Lower lobe of right lung (tissue), 2 donors: ENCODE data around the gene SLC9B1. TPM values are rescaled to one million over a fixed set of nuclear protein-coding genes. Genes with fewer than 3 reads are reported as not detected.
"Not testable (repeated sequence)": the region's sequence is repeated elsewhere in the genome, so short reads cannot be mapped to it uniquely, and the experiment has no call there.

Source experiments
- ATAC-seq, 2 donors: fragments of 200-7000 bp; cut with Tn5 transposase; one replicate each; pipeline ENCODE4 v1.9.1; 2020 to 2022; ENCODE audit warnings: mild to moderate bottlenecking in 2 of 2, moderate library complexity in 2 of 2
- DNase-seq: peaks from one replicate; pipeline ENCODE4 v3.0.0-alpha.2; 2020
- H3K27ac ChIP-seq: fragments of 200-600 bp; one replicate; pipeline ENCODE4 v1.8.0; 2022
- H3K27me3 ChIP-seq: fragments of 200-600 bp; one replicate; pipeline ENCODE4 v1.8.0; 2022; ENCODE audit warnings: low read depth
- H3K36me3 ChIP-seq: fragments of 200-600 bp; one replicate; pipeline ENCODE4 v1.8.0; 2022; ENCODE audit warnings: mild to moderate bottlenecking
- H3K4me1 ChIP-seq: fragments of 200-600 bp; one replicate; pipeline ENCODE4 v1.8.0; 2022
- H3K4me3 ChIP-seq: fragments of 200-600 bp; one replicate; pipeline ENCODE4 v1.8.0; 2022; ENCODE audit warnings: mild to moderate bottlenecking
- H3K9me3 ChIP-seq: fragments of 200-600 bp; one replicate; pipeline ENCODE4 v1.8.0; 2022
- CTCF ChIP-seq: fragments of 200-600 bp; IDR thresholded peaks from one replicate; pipeline ENCODE4 v1.8.0; 2022; ENCODE audit warnings: antibody characterized with exemption, mild to moderate bottlenecking
- intact Hi-C: fragments of 100-400 bp; cut with DNase I; formaldehyde crosslinking; loops from one replicate; pipeline ENCODE4 v1.11.0; 2022
- total RNA-seq: library from RNA; stranded (reverse); fragmentation: NEBNext Ultra II Directional; extraction: Animal tissue kit (Norgen Biotek cat#: 25700); gene quantifications from one replicate; pipeline ENCODE4 v1.2.1, GENCODE V29; 2021
- donor health status: DM: no; HTN: yes; CAD: no; lungs with severe emphysema.

The SLC9B1 gene
- total RNA-seq, 1 donor from 2014 or later = 0.74 TPM

DNA sequence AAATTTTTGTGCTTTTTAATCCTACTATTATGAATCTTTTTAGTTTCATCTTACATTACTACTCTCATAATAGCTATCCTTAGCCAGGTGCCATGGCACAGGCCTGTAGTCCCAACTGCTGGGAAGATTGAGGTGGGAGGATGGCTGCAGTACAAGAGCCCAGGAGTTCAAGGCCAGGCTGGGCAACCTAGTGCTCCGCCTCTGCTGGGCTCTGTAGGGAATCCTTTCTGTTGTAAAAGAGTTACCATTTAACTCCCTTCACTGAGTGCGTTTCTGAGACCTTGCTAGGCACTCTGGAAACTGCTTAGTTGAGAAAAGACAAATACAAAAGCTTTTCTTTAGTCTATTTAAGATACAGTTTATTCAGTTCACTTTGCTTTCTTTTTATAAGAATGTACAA is 130.9 kb downstream of the SLC9B1 start:
- H3K4me1 ChIP-seq, H3K27ac ChIP-seq, H3K36me3 ChIP-seq, H3K4me3 ChIP-seq, H3K9me3 ChIP-seq, H3K27me3 ChIP-seq, intact Hi-C loops, ATAC-seq, DNase-seq: not testable (repeated sequence)

GRCh38 chr4:102883278-102883677 is 136.2 kb downstream of the SLC9B1 start:
- no peak for TF ChIP-seq CTCF
- ATAC-seq = no peak
- DNase-seq = no peak
- H3K27me3 ChIP-seq = no peaks in the 10 kb centered on the region
- H3K4me1 ChIP-seq = no peaks in the 10 kb centered on the region
- H3K9me3 ChIP-seq = no peaks in the 10 kb centered on the region
- no peak overlapping the region for H3K4me3 ChIP-seq
- no peak overlapping the region for H3K27ac ChIP-seq
- intact Hi-C loops = no loop called here
- H3K36me3 ChIP-seq = no peaks in the 10 kb centered on the region

- no peak for DNase-seq
- intact Hi-C loops = no loop called here
- H3K27me3 ChIP-seq = no peaks in the 10 kb centered on the region
- no peak for TF ChIP-seq CTCF
- no peak overlapping the region for H3K27ac ChIP-seq
- H3K4me3 ChIP-seq = no peak overlapping the region
- ATAC-seq = no peak
- no peaks in the 10 kb centered on the region for H3K9me3 ChIP-seq
- no peaks in the 10 kb centered on the region for H3K36me3 ChIP-seq
- peaks cover 6% of the 10 kb centered on the region for H3K4me1 ChIP-seq
Measured at GRCh38 chr4:102881343-102881742, 138.2 kb downstream of the SLC9B1 start.

- TF ChIP-seq CTCF = no peak
- intact Hi-C loops = no loop called here
- no peak overlapping the region for H3K4me3 ChIP-seq
- H3K36me3 ChIP-seq = peaks cover 6% of the 10 kb centered on the region
- no peaks in the 10 kb centered on the region for H3K9me3 ChIP-seq
- H3K27me3 ChIP-seq = no peaks in the 10 kb centered on the region
- no peak overlapping the region for H3K27ac ChIP-seq
- DNase-seq (no peak), ATAC-seq (no peak)
- H3K4me1 ChIP-seq = peaks cover 6% of the 10 kb centered on the region
Measured at GRCh38 chr4:102878901-102879300, 140.6 kb downstream of the SLC9B1 start.

DNA sequence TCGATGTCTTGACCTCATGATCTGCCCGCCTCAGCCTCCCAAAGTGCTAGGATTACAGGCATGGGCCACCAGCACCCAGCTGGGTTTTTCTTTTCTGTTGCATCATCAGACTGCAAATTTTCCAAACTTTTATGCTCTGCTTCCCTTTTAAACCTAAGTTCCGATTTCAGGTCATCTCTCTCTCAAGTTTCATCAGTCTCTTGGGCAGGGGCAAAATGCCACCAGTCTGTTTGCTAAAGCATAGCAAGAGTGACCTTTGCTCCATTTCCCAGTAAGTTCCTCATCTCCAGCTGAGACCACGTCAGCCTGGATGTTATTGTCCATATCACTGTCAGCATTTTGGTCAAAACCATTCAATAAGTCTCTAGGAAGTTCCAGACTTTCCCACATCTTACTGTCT is 141.2 kb downstream of the SLC9B1 start:
- DNase-seq, H3K27me3 ChIP-seq, H3K4me3 ChIP-seq, H3K27ac ChIP-seq, intact Hi-C loops, H3K36me3 ChIP-seq, H3K9me3 ChIP-seq, H3K4me1 ChIP-seq: not testable (repeated sequence)
- ATAC-seq = peak; percentile 52 to 61

- H3K27ac ChIP-seq, H3K4me3 ChIP-seq, intact Hi-C loops, H3K27me3 ChIP-seq, ATAC-seq, DNase-seq, H3K4me1 ChIP-seq, H3K9me3 ChIP-seq, H3K36me3 ChIP-seq: not testable (repeated sequence)
Measured at GRCh38 chr4:102877477-102878106, 141.9 kb downstream of the SLC9B1 start.

GRCh38 chr4:102871772-102872171 is 147.7 kb downstream of the SLC9B1 start:
- Histone ChIP-seq H3K36me3 (peaks cover 6% of the 10 kb centered on the region), H3K4me1 (peaks cover 31% of the 10 kb centered on the region), H3K4me3 (no peak overlapping the region), H3K9me3 (no peaks in the 10 kb centered on the region), H3K27me3 (no peaks in the 10 kb centered on the region), H3K27ac (no peak overlapping the region)
- intact Hi-C loops = no loop called here
- no peak for TF ChIP-seq CTCF
- no peak for DNase-seq
- no peak for ATAC-seq
